GM19193 (cell line): ENCODE measurements around the gene ZNF12.
A peak's percentile ranks its signal among the peaks of the same experiment; 100 is the strongest.
"Not testable (repeated sequence)": the region's sequence is repeated elsewhere in the genome, so short reads cannot be mapped to it uniquely, and the experiment has no call there.

Experiments used
- POLR2A ChIP-seq: IDR thresholded peaks from 4 replicates; pipeline ENCODE4 v1.6.1; 2011; ENCODE audit not compliant: insufficient read depth, insufficient read length; ENCODE audit errors: extremely low read depth

ZNF12 gene

GRCh38 chr7:6706666-6707407 lies at the start of gene ZNF12:
Gene ZNF12 (minus strand): TSS chr7:6706947. CDS start chr7:6705173, 1,774 bp downstream.
- TF ChIP-seq POLR2A: peak; percentile 75

DNA sequence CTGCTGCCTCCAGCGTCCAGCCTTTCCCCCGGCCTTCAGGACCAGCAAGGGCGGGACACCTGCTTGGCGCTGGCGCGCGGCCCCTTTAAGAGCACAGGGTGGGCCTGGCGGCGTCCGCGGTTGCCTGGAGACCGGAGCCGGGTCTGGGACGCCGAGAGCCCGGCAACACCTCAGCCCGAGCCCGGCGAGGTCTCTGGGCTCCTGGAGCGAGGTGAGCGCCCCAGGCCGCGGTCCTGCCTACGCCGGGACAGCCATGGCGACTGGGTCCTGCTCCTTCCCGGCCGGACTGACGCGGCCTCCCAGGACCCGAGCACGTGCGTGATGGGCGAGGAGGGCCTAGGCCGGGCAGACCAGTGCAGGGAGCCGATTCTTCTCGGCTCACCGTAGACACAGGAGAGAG lies 47.2 kb upstream of the ZNF12 start, which contains the start of gene RSPH10B2:
Gene RSPH10B2, plus strand, starts transcription at position 140 of the 400 bp plus-strand sequence. CDS start 3,575 bp downstream, outside the sequence.
- TF ChIP-seq POLR2A: not testable (repeated sequence)

DNA sequence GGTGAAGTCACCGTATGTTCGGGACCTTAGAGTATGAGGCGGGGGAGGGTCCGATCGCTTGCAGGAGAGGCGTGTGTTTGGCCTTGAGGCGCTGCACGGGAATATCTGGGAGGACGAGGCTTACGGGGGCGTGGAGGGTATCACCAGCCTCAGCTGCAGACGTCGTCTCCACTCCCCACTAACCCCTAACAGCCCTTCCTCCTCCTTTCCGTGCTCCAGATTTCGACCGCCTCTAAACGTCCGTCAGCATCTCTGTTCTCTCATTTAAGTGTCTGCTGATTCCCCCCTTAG lies 23.5 kb upstream of the ZNF12 start:
- TF ChIP-seq POLR2A: no peak

DNA sequence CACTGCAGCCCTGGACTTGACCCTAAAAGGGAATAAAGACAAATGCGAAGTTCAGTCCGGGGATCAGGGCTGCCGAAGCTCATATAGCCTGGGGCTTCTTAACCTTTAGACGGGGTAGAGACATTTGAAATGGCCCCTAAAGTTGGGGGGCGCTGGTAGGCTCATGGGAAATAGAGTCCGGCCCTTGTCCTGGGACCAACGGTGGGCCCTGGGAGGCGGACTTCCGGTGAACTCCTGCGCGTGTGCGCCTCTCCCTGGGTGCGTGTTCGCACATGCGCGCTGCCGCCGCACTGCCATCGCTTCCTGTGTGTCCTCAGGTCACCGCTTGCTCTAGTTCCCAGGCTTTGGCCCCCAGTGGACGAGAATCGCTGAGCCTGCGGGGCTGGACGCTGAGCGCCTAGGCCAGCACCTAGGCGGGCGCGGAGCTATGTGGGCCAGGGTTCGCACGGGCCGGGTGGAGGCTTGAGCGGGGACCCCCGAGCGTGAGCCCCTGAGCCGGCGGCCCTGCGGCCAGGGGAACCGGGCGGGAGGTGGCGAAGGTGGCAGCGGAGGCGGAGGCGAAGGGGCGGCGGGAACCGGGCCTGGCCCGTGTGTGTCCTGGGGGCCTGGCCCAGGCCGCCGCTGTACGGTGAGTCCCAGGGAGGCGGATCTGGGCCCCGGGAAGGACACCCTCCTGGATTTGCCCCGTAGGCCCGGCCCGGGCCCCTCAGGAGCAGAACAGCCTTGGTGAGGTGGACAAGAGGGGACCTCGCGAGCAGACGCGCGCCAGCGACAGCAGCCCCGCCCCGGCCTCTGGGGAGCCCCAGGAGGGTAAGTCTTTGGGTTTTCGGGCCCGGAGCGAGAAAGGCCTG lies 23.0 kb upstream of the ZNF12 start:
- TF ChIP-seq POLR2A: peak; percentile 82

DNA sequence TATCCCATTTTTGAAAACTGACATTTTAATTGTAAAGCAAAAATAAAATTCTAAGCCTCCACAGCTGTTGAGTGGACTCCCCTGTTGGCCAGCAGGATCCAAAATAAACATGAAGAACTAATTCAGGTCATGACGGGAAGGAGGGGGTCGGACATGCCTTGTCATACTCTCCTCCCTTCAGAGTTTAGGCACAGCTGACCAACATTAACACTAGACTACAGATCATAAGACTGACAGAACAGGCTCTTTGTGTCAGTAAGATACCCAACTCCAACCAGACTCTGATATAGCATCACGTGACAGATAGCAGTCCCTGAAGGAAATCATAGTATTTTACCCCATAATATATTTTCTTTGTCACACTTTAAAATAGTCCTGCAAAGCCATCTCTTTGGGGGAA lies 20.9 kb upstream of the ZNF12 start:
- TF ChIP-seq POLR2A: no peak

GRCh38 chr7:6725003-6725402 lies 18.3 kb upstream of the ZNF12 start:
- TF ChIP-seq POLR2A: no peak

GRCh38 chr7:6718124-6718523 lies 11.4 kb upstream of the ZNF12 start:
- TF ChIP-seq POLR2A: no peak

- no peak for TF ChIP-seq POLR2A
Observed at GRCh38 chr7:6714360-6714759, 7.6 kb upstream of the ZNF12 start.

GRCh38 chr7:6709808-6710207 lies 3.1 kb upstream of the ZNF12 start:
- no peak for TF ChIP-seq POLR2A

DNA sequence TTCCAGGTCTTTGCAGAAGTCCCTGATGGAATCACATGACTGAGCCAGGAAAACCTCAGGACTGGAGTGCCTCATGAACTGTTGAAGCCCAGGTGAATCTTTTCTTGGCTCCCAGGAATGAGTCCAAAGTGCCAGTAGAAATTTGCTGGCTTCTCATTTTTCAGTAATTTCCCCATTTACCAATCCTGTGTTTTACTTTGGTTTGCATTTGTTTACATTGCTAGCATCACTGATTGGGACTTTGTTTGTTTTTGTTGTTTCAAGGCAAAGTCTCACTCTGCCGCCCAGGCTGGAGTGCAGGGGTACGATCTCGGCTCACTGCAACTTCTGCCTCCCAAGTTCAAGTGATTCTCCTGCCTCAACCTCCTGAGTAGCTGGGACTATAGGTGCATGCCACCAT lies 1.6 kb upstream of the ZNF12 start:
- no peak for TF ChIP-seq POLR2A

- no peak for TF ChIP-seq POLR2A
Observed at GRCh38 chr7:6705959-6706665, 635 bp downstream of the ZNF12 start.

- no peak for TF ChIP-seq POLR2A
Observed at GRCh38 chr7:6701860-6702259, 4.9 kb downstream of the ZNF12 start.

DNA sequence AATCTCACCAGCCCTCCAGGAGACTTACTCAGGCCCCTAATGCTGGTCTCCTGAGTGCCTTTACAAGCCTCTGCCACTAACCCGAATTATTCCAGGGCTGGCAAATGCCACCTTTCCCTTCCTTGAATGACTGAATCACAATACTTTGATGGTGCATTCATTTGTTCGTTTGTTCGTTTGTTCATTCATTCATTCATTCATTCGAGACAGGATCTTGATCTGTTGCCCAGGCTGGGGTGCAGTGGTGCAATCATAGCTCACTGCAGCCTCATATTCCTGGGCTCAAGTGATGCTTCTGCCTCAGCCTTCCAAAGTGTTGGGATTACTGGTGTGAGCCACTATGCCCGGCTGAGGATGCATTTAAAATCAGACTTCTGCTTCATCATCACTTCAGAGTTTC lies 6.0 kb downstream of the ZNF12 start:
- no peak for TF ChIP-seq POLR2A

- TF ChIP-seq POLR2A: no peak
Observed at GRCh38 chr7:6691609-6692106, 15.1 kb downstream of the ZNF12 start.

DNA sequence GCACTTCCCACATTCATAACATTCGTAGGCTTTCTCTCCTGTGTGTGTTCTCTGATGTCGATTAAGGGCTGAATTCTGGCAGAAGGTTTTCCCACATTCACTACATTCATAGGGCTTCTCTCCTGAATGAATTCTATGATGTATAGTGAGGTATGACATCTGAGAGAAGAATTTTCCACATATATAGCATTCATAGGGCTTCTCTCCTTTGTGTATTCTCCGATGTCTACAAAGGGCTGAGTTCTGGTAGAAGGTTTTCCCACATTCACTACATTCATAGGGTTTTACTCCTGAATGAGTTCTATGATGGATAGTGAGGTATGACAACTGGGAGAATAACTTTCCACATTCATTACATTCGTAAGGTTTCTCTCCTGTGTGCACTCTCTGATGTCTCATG lies 15.6 kb downstream of the ZNF12 start:
- TF ChIP-seq POLR2A: no peak
